ENCODE data around the gene WBP2NL.

Gene WBP2NL

DNA sequence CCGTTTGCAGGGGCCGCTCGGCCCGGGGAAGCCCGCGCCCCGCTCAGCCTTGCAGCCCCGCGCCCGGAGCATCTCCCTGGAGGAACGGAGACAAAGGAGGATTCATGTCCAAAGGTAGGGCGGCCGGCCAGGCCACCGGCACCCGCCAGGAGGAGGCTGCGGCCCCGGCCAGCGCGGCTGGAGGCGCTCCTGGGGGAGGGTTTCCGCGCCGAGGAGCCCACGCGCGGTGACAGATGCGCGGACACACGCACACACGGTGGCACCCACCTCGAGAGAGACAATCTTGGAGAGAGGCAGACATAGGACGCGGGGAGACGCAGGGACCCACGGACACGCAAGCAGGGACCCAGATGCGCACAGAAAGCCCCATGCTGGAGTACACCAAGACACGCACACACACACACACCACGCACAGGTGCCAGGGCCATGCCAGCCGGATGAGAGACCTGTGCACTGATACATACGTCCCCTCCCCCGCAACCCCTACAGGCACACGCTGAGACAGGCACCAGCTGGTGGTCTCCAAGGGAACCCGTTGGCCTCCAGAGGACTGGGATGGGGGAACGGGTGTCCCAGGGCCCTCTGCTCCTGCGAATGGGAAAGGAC lies 21.5 kb upstream of the WBP2NL start:
- no peak for DNase-seq (ENCODE audit: low read depth in 1 of 2, low spot score in 1 of 2)

DNA sequence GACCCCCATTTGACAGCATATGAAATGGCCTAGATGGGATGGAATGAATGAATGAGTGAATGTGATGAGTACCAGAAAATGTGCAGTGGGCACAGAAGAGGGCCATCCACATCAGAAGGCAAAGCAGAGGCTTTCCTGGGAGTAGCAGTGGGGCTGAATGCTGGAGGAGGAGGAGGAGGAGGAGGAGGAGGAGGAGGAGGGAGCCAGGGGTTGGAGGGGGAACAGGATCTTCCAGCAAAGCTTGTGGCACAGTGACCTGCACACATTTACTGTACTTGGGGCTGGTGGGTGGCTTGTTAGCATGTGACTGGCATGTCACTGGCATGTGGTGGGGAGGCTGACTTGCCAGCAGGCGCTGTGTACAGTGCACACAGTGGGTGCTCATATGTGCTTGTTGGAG lies 19.9 kb upstream of the WBP2NL start:
- DNase-seq (ENCODE audit: low read depth in 1 of 2, low spot score in 1 of 2): no peak

DNA sequence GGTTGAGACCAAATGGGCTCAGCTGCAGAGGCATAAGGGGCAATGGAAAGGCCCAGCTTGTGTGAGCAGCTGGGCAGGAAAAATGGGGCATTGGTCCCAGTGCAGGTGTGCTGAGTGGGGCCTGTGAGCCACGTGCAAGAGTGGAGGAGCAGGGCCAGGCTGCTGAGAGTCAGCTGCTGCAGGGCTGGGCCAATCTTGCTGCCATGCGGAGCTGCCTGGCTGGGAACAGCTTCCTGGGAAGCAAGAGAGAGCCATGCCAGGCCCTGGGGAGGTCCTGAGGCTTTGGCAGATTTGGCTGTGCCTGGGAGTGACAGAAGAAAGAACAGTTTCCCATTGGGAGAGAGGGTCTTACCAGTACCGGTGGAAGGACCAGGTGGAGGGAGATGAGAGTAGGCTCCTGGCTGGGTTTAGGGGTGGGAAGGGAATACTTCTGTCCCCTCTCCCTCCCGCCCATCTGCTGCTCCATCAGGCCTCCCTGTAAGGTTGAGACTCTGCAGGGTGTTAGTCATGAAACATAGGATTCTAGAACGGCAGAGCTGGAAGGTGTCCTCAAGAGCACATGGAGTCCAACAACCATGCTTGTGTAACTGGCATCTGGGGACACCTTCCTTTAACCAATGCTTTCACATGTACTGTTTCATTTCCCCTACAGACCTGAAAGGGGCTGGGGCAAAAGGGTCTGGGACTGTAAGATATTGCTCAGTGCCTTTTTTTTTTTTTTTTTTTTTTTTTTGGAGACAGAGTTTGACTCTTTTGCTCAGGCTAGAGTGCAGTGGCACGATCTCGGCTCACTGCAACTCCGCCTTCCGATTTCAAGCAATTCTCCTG lies 19.0 kb upstream of the WBP2NL start:
- DNase-seq (ENCODE audit: low read depth in 1 of 2, low spot score in 1 of 2): no peak

DNA sequence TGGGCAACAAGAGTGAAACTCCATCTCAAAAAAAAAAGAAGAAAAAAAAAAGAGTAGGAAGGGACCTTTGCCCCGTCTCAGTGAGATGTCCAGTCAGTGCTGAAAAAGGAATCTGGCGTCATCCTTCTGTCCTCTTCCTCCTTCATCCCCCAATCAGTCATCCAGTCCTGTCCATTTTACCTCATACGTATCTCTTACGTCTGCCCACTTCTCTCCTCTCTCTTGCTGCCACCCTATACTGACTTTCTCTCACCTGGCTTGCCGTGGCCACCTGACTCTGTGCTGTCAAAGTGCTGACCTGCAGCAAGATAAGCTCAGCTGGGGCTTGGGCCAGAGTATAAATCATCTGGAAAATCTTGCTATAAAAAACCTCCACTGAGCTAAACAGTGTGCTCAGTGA lies 15.7 kb upstream of the WBP2NL start:
- DNase-seq (ENCODE audit: low read depth in 1 of 2, low spot score in 1 of 2): no peak

DNA sequence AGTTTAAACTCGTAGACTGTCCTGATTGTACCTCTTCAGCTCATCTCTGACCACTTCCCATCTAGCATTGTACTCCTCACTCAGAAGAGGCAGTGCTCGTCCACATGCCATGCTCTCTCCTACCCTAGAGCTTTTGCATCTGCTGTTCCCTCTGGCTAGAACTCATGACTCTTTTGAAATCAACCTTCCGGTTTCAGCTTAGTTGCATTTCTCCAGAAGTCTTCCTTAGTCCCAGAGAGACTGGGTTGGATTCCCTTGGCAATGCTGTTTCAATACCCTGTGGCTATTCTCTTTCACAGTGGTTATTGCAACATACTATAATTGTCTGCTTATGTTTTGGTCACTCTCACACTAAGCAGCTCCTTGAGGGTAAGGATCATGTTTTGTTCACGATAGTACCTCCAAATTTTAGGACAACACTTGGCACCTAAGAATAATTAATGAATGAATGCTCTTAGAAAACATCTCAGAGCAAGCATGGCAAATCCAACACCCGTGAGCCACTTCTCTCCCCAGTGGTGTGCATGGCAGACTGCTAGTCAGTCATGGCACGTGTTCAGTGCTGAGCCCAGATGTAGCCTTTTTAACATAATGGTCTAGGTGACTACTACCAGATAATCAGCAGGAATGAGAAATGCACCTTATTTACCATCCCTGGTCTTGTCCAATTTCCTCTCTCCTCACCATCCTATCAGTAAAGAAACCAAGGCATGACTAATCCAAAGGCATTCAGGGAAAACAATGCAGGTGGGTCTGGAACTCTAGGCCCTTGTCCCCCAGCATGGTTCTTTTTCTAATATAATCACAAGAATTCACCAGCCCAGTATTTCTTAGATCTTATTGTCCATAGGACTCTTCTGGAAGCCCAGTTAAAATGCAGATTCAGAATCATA lies 14.8 kb upstream of the WBP2NL start:
- no peak for DNase-seq (ENCODE audit: low read depth in 1 of 2, low spot score in 1 of 2)

DNA sequence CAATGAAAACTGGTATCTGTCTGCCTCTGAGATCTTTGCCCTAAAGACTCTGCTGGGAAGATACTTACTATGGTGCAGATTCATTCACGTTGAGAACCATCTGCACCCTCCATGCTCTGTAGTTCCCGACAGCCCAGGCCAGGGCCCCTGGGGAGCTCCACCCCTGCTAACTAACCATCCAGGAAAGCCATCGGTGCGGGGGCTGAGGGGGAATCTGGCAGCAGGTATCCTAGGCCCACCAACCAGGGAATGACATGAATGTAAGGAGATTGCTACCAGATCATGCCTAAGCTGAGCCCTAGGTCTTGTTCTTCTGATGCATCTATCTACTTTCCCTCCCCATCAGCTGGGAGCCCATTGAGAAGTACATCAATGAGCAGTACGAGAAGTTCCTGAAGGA lies 11.3 kb upstream of the WBP2NL start:
- no peak for DNase-seq (ENCODE audit: low read depth in 1 of 2, low spot score in 1 of 2)

DNA sequence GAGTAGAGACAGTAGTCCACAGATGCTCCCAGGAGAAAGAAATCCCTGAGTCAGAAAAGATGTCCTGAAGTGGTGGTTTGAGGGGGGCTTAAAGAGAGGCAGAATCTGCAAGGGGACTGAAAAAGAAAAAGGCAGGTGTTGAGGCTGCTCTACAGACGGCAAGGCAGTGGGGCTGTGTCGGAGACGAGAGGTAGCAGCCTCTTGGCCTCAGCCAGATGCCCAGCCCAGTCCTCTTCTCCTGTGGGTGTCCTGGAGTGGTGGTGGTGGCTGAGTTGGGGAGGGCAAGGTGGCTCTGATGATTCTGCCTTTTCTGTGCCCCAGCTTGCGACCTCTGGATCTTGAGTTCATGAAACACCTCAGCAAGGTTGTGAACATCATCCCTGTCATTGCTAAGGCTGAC lies 9.3 kb upstream of the WBP2NL start:
- no peak for DNase-seq (ENCODE audit: low read depth in 1 of 2, low spot score in 1 of 2)

DNA sequence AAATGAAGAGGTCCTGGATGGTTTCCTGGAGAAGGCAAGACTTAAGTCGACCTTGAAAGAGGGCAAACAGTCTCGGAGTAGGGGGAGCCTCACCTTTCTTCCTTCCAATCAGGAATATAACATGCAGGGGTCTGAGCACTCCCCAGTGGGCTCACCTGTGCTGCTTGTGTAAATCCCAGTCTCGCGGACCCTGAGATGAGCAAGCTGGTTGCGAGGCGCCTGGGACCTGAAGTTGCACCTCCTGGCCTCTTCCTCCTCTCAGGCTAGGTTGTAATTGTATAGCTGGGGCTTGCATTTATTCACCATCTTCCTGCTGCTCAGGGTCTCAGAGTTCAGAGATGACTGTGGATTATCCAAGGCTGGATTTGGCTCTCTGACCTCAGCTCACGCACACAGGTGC lies 7.5 kb upstream of the WBP2NL start:
- DNase-seq (ENCODE audit: low read depth in 1 of 2, low spot score in 1 of 2): no peak

DNA sequence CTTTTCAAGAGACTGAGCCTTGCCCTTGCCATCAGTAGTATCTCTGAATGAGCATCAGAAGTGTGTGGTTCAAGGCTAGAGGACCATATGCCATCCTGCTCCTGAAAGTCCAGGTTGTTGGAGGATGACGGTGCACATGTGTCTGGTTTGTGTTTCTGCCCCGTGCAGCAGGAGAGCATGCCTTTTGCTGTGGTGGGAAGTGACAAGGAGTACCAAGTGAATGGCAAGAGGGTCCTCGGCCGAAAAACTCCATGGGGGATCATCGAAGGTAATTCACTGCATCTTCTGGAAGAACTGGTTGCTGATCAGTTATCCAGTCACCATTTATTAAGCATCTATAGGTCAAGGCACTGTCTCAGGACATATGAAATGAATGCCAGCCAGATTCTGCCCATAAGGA lies 6.1 kb upstream of the WBP2NL start:
- DNase-seq (ENCODE audit: low read depth in 1 of 2, low spot score in 1 of 2): no peak

DNA sequence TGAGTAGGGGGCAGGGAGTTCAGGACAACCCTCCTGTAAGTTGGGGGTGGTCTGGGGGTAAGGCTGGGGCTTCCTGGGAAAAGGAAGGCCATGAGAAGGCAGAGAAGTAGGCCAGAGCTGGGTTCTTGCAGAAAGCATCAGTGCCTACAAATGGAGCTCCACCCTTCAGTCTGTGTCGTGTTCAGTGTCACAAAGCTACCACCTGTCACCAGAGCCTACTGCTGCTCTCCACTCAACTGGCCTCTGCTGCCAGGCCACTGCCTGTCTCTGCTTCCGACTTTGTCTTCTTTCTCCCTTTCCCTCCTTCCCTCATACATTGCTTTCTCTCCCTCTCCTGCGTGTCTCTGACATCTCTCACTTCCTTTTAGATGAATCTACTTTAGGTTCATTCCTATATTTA lies 3.4 kb upstream of the WBP2NL start:
- DNase-seq (ENCODE audit: low read depth in 1 of 2, low spot score in 1 of 2): no peak

DNA sequence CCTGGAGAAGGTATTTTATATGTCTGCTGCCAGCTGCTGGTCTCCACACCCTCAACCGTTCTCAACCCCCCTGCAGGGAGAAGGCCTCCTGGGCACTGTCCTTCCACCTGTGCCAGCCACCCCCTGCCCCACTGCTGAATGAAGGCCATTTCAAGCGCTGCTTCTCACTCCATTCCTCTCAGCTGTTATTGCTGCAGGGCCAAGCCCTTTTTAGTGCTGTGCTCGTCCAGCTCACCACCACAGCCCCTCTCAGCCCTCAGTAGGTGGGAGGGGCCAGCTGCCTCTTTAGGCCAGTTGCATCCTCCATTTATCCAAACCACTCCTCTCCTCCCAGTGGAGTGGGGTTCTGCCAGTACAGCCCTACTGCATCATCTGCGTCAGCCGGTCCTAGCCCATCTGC lies 1.8 kb upstream of the WBP2NL start:
- no peak for DNase-seq (ENCODE audit: low read depth in 1 of 2, low spot score in 1 of 2)

DNA sequence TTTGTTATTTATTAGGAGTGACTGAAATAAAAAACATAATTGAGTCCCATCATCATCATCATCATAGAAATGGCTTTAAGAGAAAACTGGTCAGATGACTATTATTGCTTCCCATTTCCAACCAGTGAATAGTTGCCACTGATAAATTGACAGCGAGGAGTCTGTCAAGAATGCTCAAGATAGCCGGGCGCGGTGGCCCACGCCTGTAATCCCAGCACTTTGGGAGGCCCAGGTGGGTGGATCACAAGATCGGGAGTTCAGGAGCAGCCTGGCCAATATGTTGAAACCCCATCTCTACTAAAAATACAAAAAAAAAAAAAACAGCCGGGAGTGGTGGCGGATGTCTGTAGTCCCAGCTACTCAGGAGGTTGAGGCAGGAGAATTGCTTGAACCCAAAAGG lies 1.9 kb downstream of the WBP2NL start:
- no peak for DNase-seq (ENCODE audit: low read depth in 1 of 2, low spot score in 1 of 2)

DNA sequence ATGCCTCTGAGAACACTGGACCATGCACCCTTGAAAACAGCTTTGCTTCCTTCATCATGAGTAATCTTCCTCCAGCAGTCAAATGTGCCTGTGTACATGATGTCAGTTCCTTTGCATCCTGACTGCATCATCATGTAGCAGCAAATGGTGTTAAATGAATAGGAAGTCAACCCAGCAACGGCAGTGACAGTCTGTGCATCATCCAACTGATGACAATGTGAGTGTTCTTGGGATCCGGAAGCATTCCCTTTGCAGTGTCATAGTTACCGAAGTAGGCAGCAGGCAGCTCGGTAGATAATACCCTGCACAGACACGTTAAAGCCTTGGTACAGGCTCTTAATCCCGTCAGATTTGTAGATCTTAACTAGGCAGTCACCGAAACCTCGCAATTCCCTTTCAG lies 2.5 kb downstream of the WBP2NL start:
- DNase-seq (ENCODE audit: low read depth in 1 of 2, low spot score in 1 of 2): no peak

DNA sequence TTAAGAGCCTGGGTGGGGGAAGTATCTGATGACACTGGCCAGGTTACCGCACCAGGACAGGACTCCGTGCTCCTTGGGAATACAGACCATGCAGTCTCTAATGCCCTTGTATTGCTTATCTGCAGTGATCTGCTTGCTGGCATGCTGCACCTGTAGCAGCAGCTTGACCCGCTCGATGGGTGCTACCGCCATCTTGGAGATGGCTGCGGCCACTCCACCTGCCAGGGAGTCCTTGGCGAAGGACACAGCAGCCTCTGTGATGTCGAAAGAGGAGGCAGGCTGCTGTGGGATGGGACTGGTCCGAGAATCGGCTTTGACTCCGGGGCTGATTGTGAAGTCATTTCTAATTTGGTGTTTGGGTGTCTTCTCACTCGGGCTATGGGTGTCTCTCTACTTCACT lies 3.1 kb downstream of the WBP2NL start:
- DNase-seq (ENCODE audit: low read depth in 1 of 2, low spot score in 1 of 2): no peak

DNA sequence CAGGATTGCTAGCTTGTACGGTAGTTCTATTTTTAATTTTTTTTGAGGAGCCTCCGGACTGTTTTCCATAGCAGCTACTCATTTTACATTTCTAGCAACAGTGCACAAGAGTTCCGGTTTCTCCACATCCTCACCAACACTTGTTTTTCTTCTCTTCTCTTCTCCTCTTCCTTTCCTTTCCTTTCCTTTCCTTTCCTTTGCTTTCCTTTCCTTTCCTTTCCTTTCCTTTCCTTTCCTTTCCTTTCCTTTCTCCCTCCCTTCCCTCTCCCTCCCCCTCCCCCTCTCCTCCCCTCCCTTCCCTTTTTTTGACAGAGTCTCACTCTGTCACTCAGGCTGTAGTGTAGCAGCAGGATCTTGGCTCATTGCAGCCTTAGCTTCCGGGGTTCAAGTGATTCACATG lies 9.3 kb downstream of the WBP2NL start:
- DNase-seq (ENCODE audit: low read depth in 1 of 2, low spot score in 1 of 2): no peak

DNA sequence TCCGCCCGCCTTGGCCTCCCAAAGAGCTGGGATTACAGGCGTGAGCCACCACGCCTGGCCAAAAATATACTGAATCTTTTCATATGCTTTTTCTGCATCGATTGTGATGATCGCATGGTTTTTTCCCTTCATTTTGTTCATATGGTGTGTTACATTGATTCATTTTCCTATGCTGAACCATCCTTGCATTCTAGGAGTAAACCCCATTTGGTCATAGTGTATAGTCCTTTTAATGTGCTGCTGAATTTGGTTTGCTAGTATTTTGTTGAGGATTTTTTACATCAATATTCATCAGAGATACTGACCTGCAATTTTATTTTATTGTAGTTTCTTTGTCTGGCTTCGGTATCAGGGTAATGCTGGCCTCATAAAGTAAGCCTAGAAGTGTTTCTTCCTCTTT lies 12.2 kb downstream of the WBP2NL start:
- no peak for DNase-seq (ENCODE audit: low read depth in 1 of 2, low spot score in 1 of 2)

DNA sequence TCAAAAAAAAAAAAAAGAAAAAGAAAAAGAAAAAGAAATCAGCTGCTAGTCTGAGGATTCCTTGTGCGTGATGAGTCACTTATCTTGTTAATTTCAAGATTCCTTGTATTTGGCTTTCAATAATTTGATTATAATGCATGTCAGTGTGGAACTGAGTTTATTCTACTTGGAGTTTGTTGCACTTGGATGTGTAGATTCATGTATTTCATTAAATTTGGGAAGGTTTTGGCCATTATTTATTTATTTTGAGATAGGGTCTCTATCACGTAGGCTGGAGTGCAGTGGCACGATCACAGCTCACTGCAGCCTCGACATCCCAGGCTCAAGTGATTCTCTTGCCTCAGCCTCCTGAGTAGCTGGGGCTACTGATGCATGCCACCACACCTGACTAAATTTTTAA lies 14.8 kb downstream of the WBP2NL start:
- DNase-seq (ENCODE audit: low read depth in 1 of 2, low spot score in 1 of 2): no peak

DNA sequence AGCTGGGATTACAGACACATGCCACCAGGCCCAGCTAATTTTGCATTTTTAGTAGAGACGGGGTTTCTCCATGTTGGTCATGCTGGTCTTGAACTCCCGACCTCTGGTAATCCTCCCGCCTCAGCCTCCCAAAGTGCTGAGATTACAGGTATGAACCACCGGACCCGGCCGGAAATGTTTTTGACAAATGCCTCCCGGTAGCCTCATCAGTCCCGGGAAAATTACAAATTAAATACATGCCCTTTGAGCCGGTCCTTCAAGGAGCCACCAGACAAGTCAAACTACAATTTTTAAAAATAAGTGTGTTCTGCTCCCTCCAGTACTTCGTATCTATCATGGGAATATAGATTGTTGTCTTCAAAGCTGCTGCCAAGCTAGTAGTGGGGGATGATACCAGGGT lies 17.5 kb downstream of the WBP2NL start:
- no peak for DNase-seq (ENCODE audit: low read depth in 1 of 2, low spot score in 1 of 2)

DNA sequence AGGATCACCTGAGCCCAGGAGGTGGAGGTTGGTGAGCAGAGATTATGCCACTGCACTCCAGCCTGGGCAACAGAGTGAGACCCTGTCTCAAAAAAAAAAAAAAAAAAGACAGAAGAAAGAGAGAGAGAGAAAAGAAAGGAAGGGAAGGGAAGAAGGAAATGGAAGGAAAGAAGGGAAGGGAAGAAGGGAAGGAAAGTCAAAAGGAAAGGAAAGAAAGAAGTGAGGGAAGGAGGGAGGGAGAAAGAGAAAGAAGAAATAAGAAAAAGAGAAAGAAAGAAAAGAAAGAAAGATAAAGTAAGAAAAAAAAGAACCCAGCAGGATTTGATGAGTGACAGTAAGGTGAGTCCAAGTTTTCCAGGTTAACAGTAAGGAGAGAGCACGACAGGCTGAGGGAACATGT lies 19.6 kb downstream of the WBP2NL start:
- no peak for DNase-seq (ENCODE audit: low read depth in 1 of 2, low spot score in 1 of 2)

DNA sequence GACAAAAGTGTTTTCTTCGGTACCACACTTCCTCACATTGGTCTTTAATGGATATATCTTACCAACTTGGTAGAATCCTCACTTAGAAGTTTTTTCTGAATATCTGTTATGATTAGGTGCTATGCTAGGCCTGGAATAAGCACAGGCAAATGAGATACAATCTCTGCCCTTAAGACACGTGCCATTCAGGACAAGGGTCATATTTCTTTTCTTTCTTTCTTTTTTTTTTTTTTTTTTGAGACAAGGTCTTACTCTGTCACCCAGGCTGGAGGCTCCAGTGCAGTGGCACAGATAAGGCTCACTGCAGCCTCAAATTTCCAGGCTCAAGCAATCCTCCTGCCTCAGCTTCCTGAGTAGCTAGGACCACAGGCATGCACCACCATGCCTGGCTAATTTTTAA lies 23.0 kb downstream of the WBP2NL start:
- DNase-seq (ENCODE audit: low read depth in 1 of 2, low spot score in 1 of 2): no peak

DNA sequence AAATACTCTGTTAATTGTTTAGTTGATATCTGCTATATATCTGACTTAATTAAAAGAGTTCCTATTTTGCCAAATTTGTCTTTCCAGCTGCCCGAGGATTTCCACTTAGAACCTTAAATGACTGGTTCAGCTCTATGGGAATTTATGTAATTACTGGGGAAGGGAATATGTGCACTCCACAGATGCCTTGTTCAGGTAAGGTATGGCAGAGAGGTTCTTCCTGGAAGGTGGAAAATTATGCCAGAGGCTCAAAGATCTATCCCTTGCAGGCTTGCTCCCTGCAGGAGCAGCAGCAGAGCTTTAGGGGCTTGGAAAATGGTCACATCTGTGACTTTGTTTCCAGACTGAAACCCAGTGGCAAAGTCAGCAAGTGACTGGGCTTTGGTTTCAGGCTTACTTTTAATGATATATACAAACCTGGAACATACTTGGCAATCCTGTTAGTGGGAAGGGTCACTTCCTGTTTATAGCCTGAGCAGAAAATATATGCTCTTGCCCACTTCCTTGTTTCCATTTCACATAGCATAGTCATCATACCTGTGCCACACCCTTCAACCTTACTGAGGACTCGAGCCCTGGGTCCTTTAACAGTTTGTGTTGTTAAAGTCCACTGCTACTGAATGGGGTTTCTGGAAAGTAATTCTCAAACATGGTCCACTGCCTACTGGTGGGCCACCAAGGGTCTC lies 23.7 kb downstream of the WBP2NL start:
- no peak for DNase-seq (ENCODE audit: low read depth in 1 of 2, low spot score in 1 of 2)

DNA sequence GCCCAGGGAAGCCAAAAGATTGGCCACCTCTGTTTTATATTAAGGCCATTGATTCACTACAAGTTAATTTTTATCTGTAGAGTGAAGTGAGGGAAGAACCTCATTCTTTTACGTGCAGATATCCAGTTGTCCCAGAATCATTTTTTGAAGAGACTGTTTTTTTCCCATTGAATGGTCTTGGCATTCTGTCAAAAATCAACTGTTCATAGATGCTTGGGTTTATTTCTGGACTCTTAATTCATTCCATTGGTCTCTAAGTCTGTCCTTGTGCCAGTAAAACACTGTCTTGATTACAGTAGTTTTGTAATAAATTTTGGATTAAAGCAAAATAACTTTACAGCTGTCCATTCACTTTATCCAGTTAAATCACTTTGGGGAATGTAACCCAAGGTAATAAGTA lies 26.8 kb downstream of the WBP2NL start:
- DNase-seq (ENCODE audit: low read depth in 1 of 2, low spot score in 1 of 2): no peak

All from stimulated activated CD4-positive, alpha-beta T cell treated with anti-CD3 and anti-CD28 coated beads, Interleukin-15, amount 100 ng/mL, for 1 hour (primary cell).